Esophagus muscularis mucosa (tissue), 4 donors: Measurements from ENCODE around the gene SLC8A1. TPM values are rescaled to one million over a fixed set of nuclear protein-coding genes. Genes with fewer than 3 reads are reported as not detected.
A peak's percentile ranks its signal among the peaks of the same experiment; 100 is the strongest.

Experiments
- DNase-seq: peaks from one replicate; pipeline ENCODE4 v3.0.0-alpha.2; 2017; ENCODE audit errors: extremely low spot score
- H3K27ac ChIP-seq, 4 donors: fragments of 200-600 bp; sonication (generic); replicated peaks in 1 of 4; 1 replicate in 3 of 4; 2 replicates in 1 of 4; pipeline ENCODE4 v1.5.1; 2016 to 2019; ENCODE audit warnings: mild to moderate bottlenecking in 1 of 4
- H3K27me3 ChIP-seq, 4 donors: fragments of 200-600 bp; sonication (generic); one replicate each; pipeline versions ENCODE4 v1.5.1 to v1.6.0; 2016 to 2019
- H3K36me3 ChIP-seq, 4 donors: fragments of 200-600 bp; sonication (generic); one replicate each; pipeline ENCODE4 v1.5.1; 2016 to 2019
- H3K4me1 ChIP-seq, 4 donors: fragments of 200-600 bp; sonication (generic); one replicate each; pipeline ENCODE4 v1.5.1; 2016 to 2019
- H3K4me3 ChIP-seq, 4 donors: fragments of 200-600 bp; sonication (generic); 1 replicate in 2 of 4; 2 replicates in 2 of 4; pipeline ENCODE4 v1.5.1; 2016 to 2019; ENCODE audit warnings: mild to moderate bottlenecking in 4 of 4, moderate library complexity in 1 of 4
- H3K9me3 ChIP-seq, 4 donors: fragments of 200-600 bp; sonication (generic); 1 replicate in 3 of 4; 2 replicates in 1 of 4; pipeline ENCODE4 v1.5.1; 2016 to 2019
- CTCF ChIP-seq, 3 experiments: fragments of 200-600 bp in 2 of 3; fragments of 450-650 bp in 1 of 3; sonication (generic) in 2 of 3; IDR thresholded peaks; one replicate each; pipeline ENCODE4 v1.5.1; 2017 to 2019; ENCODE audit warnings: antibody characterized with exemption in 3 of 3, mild to moderate bottlenecking in 2 of 3, moderate library complexity in 1 of 3
- EP300 ChIP-seq: sonication (generic); formaldehyde crosslinking; IDR thresholded peaks from one replicate; pipeline ENCODE4 v1.6.1; 2017; ENCODE audit warnings: antibody characterized with exemption
- POLR2A ChIP-seq: fragments of 450-650 bp; IDR thresholded peaks from one replicate; pipeline ENCODE4 v1.6.1; 2017; ENCODE audit warnings: antibody characterized with exemption, moderate library complexity, mild to moderate bottlenecking, low read depth
- POLR2AphosphoS5 ChIP-seq, 2 donors: sonication (generic); formaldehyde crosslinking; IDR thresholded peaks; one replicate each; pipeline ENCODE4 v1.6.1; 2017; ENCODE audit warnings: antibody characterized with exemption in 2 of 2
- WGBS: methylation state at CpG from one replicate; pipeline ENCODE4 v1.1.5; 2018; 5-methylcytosine and 5-hydroxymethylcytosine counted together
- intact Hi-C: fragments of 100-400 bp; cut with DNase I; formaldehyde crosslinking; loops from one replicate; pipeline ENCODE4 v1.15.1; 2023
- total RNA-seq, 4 donors: library from RNA; depleted of rRNA; stranded (reverse); fragments of >200 nt; gene quantifications; one replicate each; pipeline versions ENCODE4 v1.1.0 to v1.2.1, GENCODE V29; 2016

The SLC8A1 gene
- total RNA-seq, 4 donors from 2014 or later, result 105 to 166 (median 157) TPM

- intact Hi-C loops, result no loop called here
- Histone ChIP-seq H3K9me3 (peaks cover 0 to under 1% (median 0%) of the 10 kb centered on the region in 4 donors), H3K27me3 (no peaks in the 10 kb centered on the region), H3K27ac (peak overlapping the region; percentile 38 to 71 (median 71)), H3K4me3 (peak overlapping the region; percentile 48 to 57 (median 50)), H3K36me3 (no peaks in the 10 kb centered on the region), H3K4me1 (peaks cover 6 to 30% (median 23%) of the 10 kb centered on the region in 4 donors)
- DNase-seq, result no peak
- TF ChIP-seq CTCF (IDR thresholded peaks at IDR 0.05), result no peak
- TF ChIP-seq POLR2AphosphoS5 (IDR thresholded peaks at IDR 0.05), result peak in 1 of 2 donors; percentile 41
- no peak for TF ChIP-seq POLR2A
- no peak for TF ChIP-seq EP300
- 59% methylated on average over 11 of the region's 11 CpGs for WGBS
These were observed 37.2 kb upstream of the SLC8A1 start for GRCh38 chr2:40488927-40489677.

- WGBS, result 47% methylated on average over 4 of the region's 4 CpGs
- H3K4me3 ChIP-seq, result peak overlapping the region; percentile 26 to 53 (median 48)
- H3K9me3 ChIP-seq, result peaks cover 0 to 8% (median 0%) of the 10 kb centered on the region in 4 donors
- peak overlapping the region in 3 of 4 donors; percentile 10 to 71 (median 71) for H3K27ac ChIP-seq
- H3K27me3 ChIP-seq, result no peaks in the 10 kb centered on the region
- no peak for TF ChIP-seq POLR2AphosphoS5 (IDR thresholded peaks at IDR 0.05)
- TF ChIP-seq CTCF (IDR thresholded peaks at IDR 0.05), result peak; percentile 47 to 68 (median 56)
- DNase-seq, result no peak
- no peaks in the 10 kb centered on the region for H3K36me3 ChIP-seq
- intact Hi-C loops, result no loop called here
- peaks cover 6 to 30% (median 23%) of the 10 kb centered on the region in 4 donors for H3K4me1 ChIP-seq
These were observed 36.3 kb upstream of the SLC8A1 start for GRCh38 chr2:40488101-40488601.

GRCh38 chr2:40487602-40488001, 35.7 kb upstream of the SLC8A1 start:
- WGBS, result 78% methylated on average over 2 of the region's 2 CpGs

GRCh38 chr2:40485854-40486253, 34.0 kb upstream of the SLC8A1 start:
- intact Hi-C loops, result no loop called here
- H3K27ac ChIP-seq, result no peak overlapping the region
- no peak overlapping the region for H3K4me3 ChIP-seq
- TF ChIP-seq POLR2AphosphoS5 (IDR thresholded peaks at IDR 0.05) (no peak), CTCF (IDR thresholded peaks at IDR 0.05) (no peak), EP300 (no peak), POLR2A (no peak)
- peaks cover 6 to 32% (median 24%) of the 10 kb centered on the region in 4 donors for H3K4me1 ChIP-seq
- H3K36me3 ChIP-seq, result no peaks in the 10 kb centered on the region
- H3K9me3 ChIP-seq, result peaks cover 0 to 8% (median 0%) of the 10 kb centered on the region in 4 donors
- no peak for DNase-seq
- no peaks in the 10 kb centered on the region for H3K27me3 ChIP-seq
- whole genome bisulfite sequencing, result 94% methylated on average over 3 of the region's 3 CpGs

More at GRCh38 chr2:40487602-40488001, 35.7 kb upstream of the SLC8A1 start:
- H3K9me3 ChIP-seq, result peaks cover 0 to 8% (median 0%) of the 10 kb centered on the region in 4 donors
- no peak for TF ChIP-seq CTCF (IDR thresholded peaks at IDR 0.05)
- TF ChIP-seq POLR2AphosphoS5 (IDR thresholded peaks at IDR 0.05), result no peak
- no peak for TF ChIP-seq POLR2A
- TF ChIP-seq EP300, result no peak
- no peak for DNase-seq
- no peaks in the 10 kb centered on the region for H3K36me3 ChIP-seq
- peak overlapping the region in 2 of 4 donors; percentile 4 to 10 for H3K27ac ChIP-seq
- intact Hi-C loops, result no loop called here
- H3K4me3 ChIP-seq, result no peak overlapping the region
- no peaks in the 10 kb centered on the region for H3K27me3 ChIP-seq
- H3K4me1 ChIP-seq, result peaks cover 6 to 30% (median 23%) of the 10 kb centered on the region in 4 donors
